ENCODE data around the gene DNAJB8. TPM values are rescaled to one million over a fixed set of nuclear protein-coding genes. Genes with fewer than 3 reads are reported as not detected.

DNAJB8 gene
- total RNA-seq, 4 donors from 2014 or later: not detected

- 80% methylated on average over 12 of the region's 21 CpGs for WGBS
- DNase-seq (ENCODE audit: extremely low spot score): no peak
- H3K27ac ChIP-seq (replicated peaks in 1 of 4): no peak overlapping the region
- H3K27me3 ChIP-seq: peaks cover 0 to 45% (median 0%) of the 10 kb centered on the region in 4 donors
- no peaks in the 10 kb centered on the region for H3K4me1 ChIP-seq
- intact Hi-C loops (cut with DNase I): no loop called here
- TF ChIP-seq EP300 (IDR thresholded peaks at IDR 0.05): no peak
- no peak for TF ChIP-seq POLR2AphosphoS5 (IDR thresholded peaks at IDR 0.05)
- no peak for TF ChIP-seq POLR2A (IDR thresholded peaks at IDR 0.05; ENCODE audit: low read depth)
- TF ChIP-seq CTCF (IDR thresholded peaks at IDR 0.05): no peak
- H3K36me3 ChIP-seq: no peaks in the 10 kb centered on the region
- H3K4me3 ChIP-seq: no peak overlapping the region
- no peaks in the 10 kb centered on the region for H3K9me3 ChIP-seq
These were observed 13.0 kb downstream of the DNAJB8 start for GRCh38 chr3:128453501-128454309.

GRCh38 chr3:128452678-128453275 lies 13.9 kb downstream of the DNAJB8 start:
- no peaks in the 10 kb centered on the region for H3K9me3 ChIP-seq
- no peaks in the 10 kb centered on the region for H3K4me1 ChIP-seq
- no peaks in the 10 kb centered on the region for H3K36me3 ChIP-seq
- H3K27me3 ChIP-seq: peaks cover 0 to 44% (median 0%) of the 10 kb centered on the region in 4 donors
- no peak for DNase-seq (ENCODE audit: extremely low spot score)
- no peak for TF ChIP-seq EP300 (IDR thresholded peaks at IDR 0.05)
- WGBS: 80% methylated on average over 18 of the region's 21 CpGs
- H3K4me3 ChIP-seq: no peak overlapping the region
- intact Hi-C loops (cut with DNase I): no loop called here
- no peak overlapping the region for H3K27ac ChIP-seq (replicated peaks in 1 of 4)

- no peaks in the 10 kb centered on the region for H3K4me1 ChIP-seq
- H3K27ac ChIP-seq (replicated peaks in 1 of 4): no peak overlapping the region
- H3K9me3 ChIP-seq: no peaks in the 10 kb centered on the region
- DNase-seq (ENCODE audit: extremely low spot score): no peak
- intact Hi-C loops (cut with DNase I): no loop called here
- H3K36me3 ChIP-seq: no peaks in the 10 kb centered on the region
- peaks cover 0 to 38% (median 0%) of the 10 kb centered on the region in 4 donors for H3K27me3 ChIP-seq
- TF ChIP-seq POLR2A (IDR thresholded peaks at IDR 0.05; ENCODE audit: low read depth): no peak
- no peak for TF ChIP-seq EP300 (IDR thresholded peaks at IDR 0.05)
- TF ChIP-seq POLR2AphosphoS5 (IDR thresholded peaks at IDR 0.05): no peak
- TF ChIP-seq CTCF (IDR thresholded peaks at IDR 0.05): no peak
- WGBS: 97% methylated on average over 8 of the region's 9 CpGs
- H3K4me3 ChIP-seq: no peak overlapping the region
These were observed 14.6 kb downstream of the DNAJB8 start for GRCh38 chr3:128452120-128452519.

GRCh38 chr3:128449111-128449638 lies 17.5 kb downstream of the DNAJB8 start:
- H3K9me3 ChIP-seq: no peaks in the 10 kb centered on the region
- H3K27ac ChIP-seq (replicated peaks in 1 of 4): no peak overlapping the region
- DNase-seq (ENCODE audit: extremely low spot score): no peak
- no peaks in the 10 kb centered on the region for H3K36me3 ChIP-seq
- TF ChIP-seq CTCF (IDR thresholded peaks at IDR 0.05): no peak
- no peak for TF ChIP-seq POLR2A (IDR thresholded peaks at IDR 0.05; ENCODE audit: low read depth)
- no peak for TF ChIP-seq EP300 (IDR thresholded peaks at IDR 0.05)
- TF ChIP-seq POLR2AphosphoS5 (IDR thresholded peaks at IDR 0.05): no peak
- H3K27me3 ChIP-seq: peaks cover 0 to 14% (median 0%) of the 10 kb centered on the region in 4 donors
- H3K4me3 ChIP-seq: no peak overlapping the region
- WGBS: 62% methylated on average over 3 of the region's 6 CpGs
- H3K4me1 ChIP-seq: no peaks in the 10 kb centered on the region
- intact Hi-C loops (cut with DNase I): no loop called here

GRCh38 chr3:128448491-128448890 lies 18.2 kb downstream of the DNAJB8 start:
- peaks cover 0 to 14% (median 0%) of the 10 kb centered on the region in 4 donors for H3K27me3 ChIP-seq
- WGBS: 64% methylated on average over 6 of the region's 6 CpGs
- DNase-seq (ENCODE audit: extremely low spot score): no peak
- no peak overlapping the region for H3K4me3 ChIP-seq
- H3K27ac ChIP-seq (replicated peaks in 1 of 4): no peak overlapping the region
- no peak for TF ChIP-seq POLR2A (IDR thresholded peaks at IDR 0.05; ENCODE audit: low read depth)
- TF ChIP-seq POLR2AphosphoS5 (IDR thresholded peaks at IDR 0.05): no peak
- no peak for TF ChIP-seq EP300 (IDR thresholded peaks at IDR 0.05)
- no peak for TF ChIP-seq CTCF (IDR thresholded peaks at IDR 0.05)
- H3K4me1 ChIP-seq: no peaks in the 10 kb centered on the region
- intact Hi-C loops (cut with DNase I): no loop called here
- H3K36me3 ChIP-seq: no peaks in the 10 kb centered on the region
- no peaks in the 10 kb centered on the region for H3K9me3 ChIP-seq
